ENCODE results near the gene RNU5B-1.

- no peak for TF ChIP-seq CTCF (conservative IDR thresholded peaks at IDR 0.05; ENCODE audit: low read depth, low read length)
- TF ChIP-seq RAD21 (IDR thresholded peaks at IDR 0.05; ENCODE audit: low read length): no peak
- TF ChIP-seq USF2 (IDR thresholded peaks at IDR 0.05; ENCODE audit: low read depth, low read length): no peak
- TF ChIP-seq FOS (IDR thresholded peaks at IDR 0.05; ENCODE audit: low read depth, low read length): no peak
- TF ChIP-seq MAFK (IDR thresholded peaks at IDR 0.05; ENCODE audit: low read depth, low read length): no peak
- TF ChIP-seq POLR2A (IDR thresholded peaks at IDR 0.05; ENCODE audit: low read depth, low read length): no peak
- TF ChIP-seq SMC3 (IDR thresholded peaks at IDR 0.05; ENCODE audit: low read depth, low read length): no peak
- TF ChIP-seq BHLHE40 (IDR thresholded peaks at IDR 0.05; ENCODE audit: low read depth, low read length): no peak
Observed at GRCh38 chr15:65266469-65266868, 38.0 kb upstream of the RNU5B-1 start.
